Mesothelial cell of epicardium (in vitro differentiated cells): ENCODE results near the gene KRTAP4-7. TPM values are rescaled to one million over a fixed set of nuclear protein-coding genes. Genes with fewer than 3 reads are reported as not detected.
"Not testable (repeated sequence)": the region's sequence is repeated elsewhere in the genome, so short reads cannot be mapped to it uniquely, and the experiment has no call there.

Source experiments
- DNase-seq, 2 experiments: peaks; one replicate each; pipeline ENCODE4 v3.0.0; 2021; ENCODE audit warnings: low spot score in 2 of 2; ENCODE audit not compliant: unreplicated experiment in 2 of 2
- H3K27ac Mint-ChIP-seq: 2 replicates; pipeline ENCODE4 v1.8.0; 2021; ENCODE audit warnings: mixed read lengths
- H3K27me3 Mint-ChIP-seq: 2 replicates; pipeline ENCODE4 v1.8.0; 2021; ENCODE audit warnings: low read depth, mixed read lengths
- H3K36me3 Mint-ChIP-seq: 2 replicates; pipeline ENCODE4 v1.8.0; 2021; ENCODE audit warnings: mixed read lengths
- H3K4me1 Mint-ChIP-seq: 2 replicates; pipeline ENCODE4 v1.8.0; 2021; ENCODE audit warnings: mixed read lengths
- H3K4me3 Mint-ChIP-seq: 2 replicates; pipeline ENCODE4 v1.8.0; 2021; ENCODE audit warnings: mild to moderate bottlenecking, moderate library complexity, mixed read lengths
- H3K9me3 Mint-ChIP-seq: 2 replicates; pipeline ENCODE4 v1.8.0; 2021; ENCODE audit warnings: mixed read lengths
- CTCF ChIP-seq: fragments of 200-600 bp; sonication (generic); IDR thresholded peaks from one replicate; pipeline ENCODE4 v1.5.0; 2021; ENCODE audit warnings: antibody characterized with exemption; ENCODE audit not compliant: unreplicated experiment
- total RNA-seq: library from RNA; stranded (reverse); gene quantifications from 3 replicates; pipeline ENCODE4 v1.2.1, GENCODE V29; 2021

KRTAP4-7 gene
- total RNA-seq, 1 donor from 2014 or later: not detected

- peaks cover 17% of the 10 kb centered on the region for H3K9me3 Mint-ChIP-seq
- H3K27ac Mint-ChIP-seq: peak overlapping the region; percentile 88
- peaks cover 1% of the 10 kb centered on the region for H3K36me3 Mint-ChIP-seq
- no peak for DNase-seq
- peaks cover 28% of the 10 kb centered on the region for H3K4me1 Mint-ChIP-seq
- no peak for TF ChIP-seq CTCF
- no peaks in the 10 kb centered on the region for H3K27me3 Mint-ChIP-seq
- H3K4me3 Mint-ChIP-seq: no peak overlapping the region
These were observed 34.8 kb upstream of the KRTAP4-7 start for GRCh38 chr17:41049110-41049509.

DNA sequence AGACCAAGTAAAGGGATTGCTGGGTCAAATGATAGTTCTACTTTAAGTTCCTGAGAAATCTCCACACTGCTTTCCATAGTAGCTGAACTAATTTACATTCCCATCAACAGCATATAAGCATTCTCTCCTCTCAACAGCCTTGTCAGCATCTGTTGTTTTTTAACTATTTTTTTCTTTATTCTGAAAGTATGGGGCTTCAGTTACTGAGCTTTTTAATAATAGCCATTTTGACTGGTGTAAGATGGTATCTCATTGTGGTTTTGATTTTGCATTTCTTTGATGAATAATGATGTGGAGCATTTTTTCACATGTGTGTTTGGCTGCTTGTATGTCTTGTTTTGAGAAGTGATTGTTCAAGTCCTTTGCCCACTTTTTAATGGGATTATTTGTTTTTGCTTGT, 31.4 kb upstream of the KRTAP4-7 start:
- no peak for DNase-seq
- Mint-ChIP-seq H3K4me1 (peaks cover 25% of the 10 kb centered on the region), H3K9me3 (peaks cover 23% of the 10 kb centered on the region), H3K27ac (no peak overlapping the region), H3K36me3 (no peaks in the 10 kb centered on the region), H3K4me3 (no peak overlapping the region), H3K27me3 (no peaks in the 10 kb centered on the region)
- TF ChIP-seq CTCF: no peak

- H3K4me1 Mint-ChIP-seq: peaks cover 14% of the 10 kb centered on the region
- DNase-seq: no peak
- no peak for TF ChIP-seq CTCF
- H3K36me3 Mint-ChIP-seq: no peaks in the 10 kb centered on the region
- peaks cover 24% of the 10 kb centered on the region for H3K9me3 Mint-ChIP-seq
- no peaks in the 10 kb centered on the region for H3K27me3 Mint-ChIP-seq
- H3K27ac Mint-ChIP-seq: no peak overlapping the region
- no peak overlapping the region for H3K4me3 Mint-ChIP-seq
These were observed 29.9 kb upstream of the KRTAP4-7 start for GRCh38 chr17:41054025-41054424.

- not testable (repeated sequence) for H3K4me3 Mint-ChIP-seq, H3K27ac Mint-ChIP-seq, H3K36me3 Mint-ChIP-seq, DNase-seq, H3K27me3 Mint-ChIP-seq
- Mint-ChIP-seq H3K4me1 (peaks cover 17% of the 10 kb centered on the region), H3K9me3 (peaks cover 24% of the 10 kb centered on the region)
These were observed 29.4 kb upstream of the KRTAP4-7 start for GRCh38 chr17:41054556-41054955.

DNA sequence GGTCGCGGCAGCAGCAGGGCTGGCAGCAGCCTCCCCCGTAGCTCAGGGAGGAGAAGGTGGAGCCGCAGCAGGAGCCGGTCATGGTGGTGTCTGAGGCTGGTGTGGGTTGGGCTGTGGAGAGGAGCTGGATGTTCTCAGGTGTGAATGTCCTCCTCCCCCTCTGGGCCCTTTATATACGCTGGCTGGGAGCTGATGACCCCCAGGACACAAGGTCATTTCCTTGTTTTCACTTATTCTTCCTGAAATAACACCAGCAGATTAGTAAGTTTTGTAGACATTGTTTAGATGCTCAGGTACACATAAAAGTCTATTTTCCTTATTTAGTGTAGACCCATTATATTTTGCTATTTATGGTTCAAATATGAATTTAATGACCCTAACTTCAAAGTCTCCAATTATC, 28.8 kb upstream of the KRTAP4-7 start, which contains the start of gene KRTAP2-2:
TSS of gene KRTAP2-2 (minus strand) at position 101 of the 400 bp plus-strand sequence. CDS start at position 82, 19 bp downstream.
- not testable (repeated sequence) for H3K36me3 Mint-ChIP-seq, H3K27me3 Mint-ChIP-seq
- H3K4me1 Mint-ChIP-seq: peaks cover 15% of the 10 kb centered on the region

DNA sequence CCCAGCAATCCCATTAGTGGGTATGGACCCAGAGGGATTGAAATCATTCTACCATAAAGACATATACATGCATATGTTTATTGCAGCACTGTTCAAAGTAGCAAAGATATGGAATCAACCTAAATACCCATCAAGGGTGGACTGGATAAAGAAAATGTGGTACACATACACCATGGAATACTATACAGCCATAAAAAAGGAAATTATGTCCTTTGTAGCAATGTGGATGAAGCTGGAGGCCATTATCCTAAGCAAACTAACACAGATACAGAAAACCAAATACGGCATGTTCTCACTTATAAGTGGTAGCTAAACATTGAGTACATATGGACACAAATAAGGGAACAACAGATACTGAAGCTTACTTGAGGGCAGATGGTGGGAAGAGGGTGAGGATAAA, 26.4 kb upstream of the KRTAP4-7 start:
- H3K36me3 Mint-ChIP-seq: no peaks in the 10 kb centered on the region
- H3K9me3 Mint-ChIP-seq: peaks cover 20% of the 10 kb centered on the region
- no peak overlapping the region for H3K27ac Mint-ChIP-seq
- no peaks in the 10 kb centered on the region for H3K27me3 Mint-ChIP-seq
- H3K4me1 Mint-ChIP-seq: peaks cover 28% of the 10 kb centered on the region
- no peak overlapping the region for H3K4me3 Mint-ChIP-seq
- no peak for TF ChIP-seq CTCF
- DNase-seq: no peak

More for the DNA sequence above, 28.8 kb upstream of the KRTAP4-7 start, which contains the start of gene KRTAP2-2:
- H3K4me3 Mint-ChIP-seq, H3K27ac Mint-ChIP-seq, DNase-seq: not testable (repeated sequence)
- peaks cover 24% of the 10 kb centered on the region for H3K9me3 Mint-ChIP-seq

- Mint-ChIP-seq H3K4me1 (peaks cover 28% of the 10 kb centered on the region), H3K4me3 (no peak overlapping the region), H3K27me3 (no peaks in the 10 kb centered on the region), H3K27ac (peak overlapping the region; percentile 34), H3K36me3 (no peaks in the 10 kb centered on the region), H3K9me3 (peaks cover 8% of the 10 kb centered on the region)
- TF ChIP-seq CTCF: no peak
- no peak for DNase-seq
These were observed 25.2 kb upstream of the KRTAP4-7 start for GRCh38 chr17:41058741-41059140.

- H3K27ac Mint-ChIP-seq, H3K36me3 Mint-ChIP-seq, H3K9me3 Mint-ChIP-seq, DNase-seq, H3K27me3 Mint-ChIP-seq, H3K4me3 Mint-ChIP-seq: not testable (repeated sequence)
- peaks cover 28% of the 10 kb centered on the region for H3K4me1 Mint-ChIP-seq
These were observed 24.5 kb upstream of the KRTAP4-7 start for GRCh38 chr17:41059276-41060051.
